IMR-90 (cell line): ENCODE measurements around the gene CDC42BPA.

Experiments
- POLR2A ChIP-seq: IDR thresholded peaks from 2 replicates; pipeline ENCODE4 v1.6.1; 2012; ENCODE audit warnings: mild to moderate bottlenecking, low read depth, low read length
- TF ChIP-seq, protein P1 (sequence below): conservative IDR thresholded peaks from 2 replicates; pipeline ENCODE4 v1.5.1; 2012; ENCODE audit warnings: mild to moderate bottlenecking, low read depth, low read length, improper control_type of control experiment

DNA sequence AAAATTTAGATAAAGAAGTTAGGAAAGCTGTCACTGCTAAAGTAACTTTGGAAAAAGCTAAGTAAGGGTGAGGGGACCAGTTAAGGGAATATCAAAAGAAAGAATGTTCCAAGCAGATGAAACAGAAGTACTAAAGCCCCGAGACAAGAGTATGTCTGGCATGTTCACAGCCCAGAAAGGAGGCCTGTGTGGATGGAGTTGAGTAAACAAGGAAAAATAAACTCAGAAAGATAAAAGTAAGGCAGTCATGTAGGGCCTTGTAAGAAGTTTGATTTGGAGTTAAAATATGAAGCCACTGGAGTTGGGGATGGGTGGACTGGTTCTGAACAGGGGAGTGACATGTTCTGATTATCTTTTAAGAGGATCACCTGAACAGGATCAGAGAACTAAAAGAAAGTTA is 177.9 kb downstream of the CDC42BPA start:
- TF ChIP-seq, protein P1, sequence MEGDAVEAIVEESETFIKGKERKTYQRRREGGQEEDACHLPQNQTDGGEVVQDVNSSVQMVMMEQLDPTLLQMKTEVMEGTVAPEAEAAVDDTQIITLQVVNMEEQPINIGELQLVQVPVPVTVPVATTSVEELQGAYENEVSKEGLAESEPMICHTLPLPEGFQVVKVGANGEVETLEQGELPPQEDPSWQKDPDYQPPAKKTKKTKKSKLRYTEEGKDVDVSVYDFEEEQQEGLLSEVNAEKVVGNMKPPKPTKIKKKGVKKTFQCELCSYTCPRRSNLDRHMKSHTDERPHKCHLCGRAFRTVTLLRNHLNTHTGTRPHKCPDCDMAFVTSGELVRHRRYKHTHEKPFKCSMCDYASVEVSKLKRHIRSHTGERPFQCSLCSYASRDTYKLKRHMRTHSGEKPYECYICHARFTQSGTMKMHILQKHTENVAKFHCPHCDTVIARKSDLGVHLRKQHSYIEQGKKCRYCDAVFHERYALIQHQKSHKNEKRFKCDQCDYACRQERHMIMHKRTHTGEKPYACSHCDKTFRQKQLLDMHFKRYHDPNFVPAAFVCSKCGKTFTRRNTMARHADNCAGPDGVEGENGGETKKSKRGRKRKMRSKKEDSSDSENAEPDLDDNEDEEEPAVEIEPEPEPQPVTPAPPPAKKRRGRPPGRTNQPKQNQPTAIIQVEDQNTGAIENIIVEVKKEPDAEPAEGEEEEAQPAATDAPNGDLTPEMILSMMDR = no peak
- TF ChIP-seq POLR2A = no peak
